ENCODE results near the gene PLBD2. TPM values are rescaled to one million over a fixed set of nuclear protein-coding genes. Genes with fewer than 3 reads are reported as not detected.

PLBD2 gene
- total RNA-seq, 1 experiment from 2014 or later = 31.4 TPM

- Histone ChIP-seq H2BK20ac (ENCODE audit: low read depth, low read length, poor library complexity, severe bottlenecking) (no peak overlapping the region), H4K8ac (replicated peaks; ENCODE audit: insufficient read length, low read depth, low read length) (no peak overlapping the region), H2BK120ac (ENCODE audit: low read depth, low read length, poor library complexity, severe bottlenecking) (no peak overlapping the region), H3K23me2 (ENCODE audit: insufficient read length, low read depth, low read length, poor library complexity, severe bottlenecking) (no peaks in the 10 kb centered on the region), H3K79me2 (ENCODE audit: insufficient read depth, low read length) (no peaks in the 10 kb centered on the region), H2AFZ (ENCODE audit: low read length) (no peak overlapping the region), H2BK12ac (ENCODE audit: insufficient read length, low read depth, low read length) (no peak overlapping the region), H4K91ac (ENCODE audit: insufficient read length, low read depth, low read length) (no peak overlapping the region), H3K27me3 (ENCODE audit: insufficient read depth, low read length) (no peaks in the 10 kb centered on the region), H3K14ac (ENCODE audit: insufficient read depth, low read length) (no peak overlapping the region), H3K4me1 (ENCODE audit: insufficient read depth, low read length) (no peaks in the 10 kb centered on the region), H4K5ac (ENCODE audit: insufficient read length, low read depth, low read length) (no peak overlapping the region), H3K4ac (ENCODE audit: low read depth, low read length) (no peak overlapping the region), H3K18ac (ENCODE audit: insufficient read length, low read depth, low read length) (no peak overlapping the region), H2AK5ac (ENCODE audit: insufficient read length, low read length) (no peak overlapping the region), H2BK15ac (ENCODE audit: low read depth, low read length) (no peak overlapping the region), H3K9ac (ENCODE audit: extremely low read depth, insufficient read length, low read length) (no peak overlapping the region), H3K23ac (ENCODE audit: insufficient read length, low read depth, low read length) (no peak overlapping the region), H3K9me3 (ENCODE audit: control insufficient read depth, low read depth, low read length) (no peaks in the 10 kb centered on the region), H3K79me1 (ENCODE audit: insufficient read depth, low read depth, low read length, poor library complexity, severe bottlenecking) (no peaks in the 10 kb centered on the region), H3K27ac (ENCODE audit: insufficient read length, low read depth, low read length) (no peak overlapping the region), H2BK5ac (ENCODE audit: insufficient read length, low read length) (no peak overlapping the region), H4K20me1 (ENCODE audit: control insufficient read depth, insufficient read depth, insufficient read length) (no peaks in the 10 kb centered on the region), H3K4me2 (ENCODE audit: insufficient read depth, insufficient read length, low read length) (no peak overlapping the region), H3T11ph (ENCODE audit: low read length) (no peak overlapping the region), H3K56ac (ENCODE audit: insufficient read length, low read depth, low read length) (no peak overlapping the region)
- TF ChIP-seq CTCF (conservative IDR thresholded peaks at IDR 0.05) = no peak
- Mint-ChIP-seq H3K9me3 (no peaks in the 10 kb centered on the region), H3K27ac (peak overlapping the region in 1 of 3 experiments; percentile 45; a peak in 1 of 7 replicates), H3K36me3 (ENCODE audit: insufficient read depth in 1 of 3, low read depth in 3 of 3) (peaks cover 0 to 6% (median 5%) of the 10 kb centered on the region in 3 experiments; a peak in 3 of 7 replicates), H3K4me3 (no peak overlapping the region), H3K4me1 (peaks cover 7 to 13% of the 10 kb centered on the region in 2 experiments), H3K27me3 (ENCODE audit: low read depth) (peaks cover 8% of the 10 kb centered on the region)
- no CpG with 5 or more reads among the region's 17 CpGs for WGBS (ENCODE audit: extremely low coverage, insufficient read length, low lambda C conversion rate)
- DNase-seq = peak; percentile 99
These were observed 34.7 kb downstream of the PLBD2 start for GRCh38 chr12:113392988-113393579.
